A549 (cell line): ENCODE measurements around the gene MYO18B.

Experiments
- CEBPB ChIP-seq, 2 experiments: fragments of >200 bp in 1 of 2; sonication (Bioruptor Twin) in 1 of 2; formaldehyde crosslinking in 1 of 2; IDR thresholded peaks; 2 replicates each; pipeline ENCODE4 v1.6.1; 2012 to 2016
- ELK1 ChIP-seq: fragments of 150-350 bp; IDR thresholded peaks from 2 replicates; pipeline ENCODE4 v1.6.1; 2014; ENCODE audit warnings: low read depth, mild to moderate bottlenecking, low read length
- EP300 ChIP-seq, 2 experiments: fragments of >200 bp; sonication (Bioruptor Twin); formaldehyde crosslinking; IDR thresholded peaks; 2 replicates in 1 of 2; 3 replicates in 1 of 2; pipeline ENCODE4 v1.6.1; 2016 to 2017
- JUN ChIP-seq, 2 experiments: fragments of >200 bp; sonication (Bioruptor Twin); formaldehyde crosslinking; IDR thresholded peaks; 2 replicates in 1 of 2; 3 replicates in 1 of 2; pipeline ENCODE4 v1.6.1; 2016 to 2017
- JUNB ChIP-seq: fragments of >200 bp; sonication (Bioruptor Twin); formaldehyde crosslinking; IDR thresholded peaks from 2 replicates; pipeline ENCODE4 v1.6.1; 2016
- KDM1A ChIP-seq: fragments of 200-600 bp; sonication (generic); IDR thresholded peaks from 2 replicates; pipeline ENCODE4 v1.6.1; 2016; ENCODE audit warnings: low read depth, mild to moderate bottlenecking
- MYC ChIP-seq: IDR thresholded peaks from 2 replicates; pipeline ENCODE4 v1.6.1; 2012; ENCODE audit warnings: mild to moderate bottlenecking, inconsistent platforms, low read length, improper control_type of control experiment, borderline replicate concordance
- RAD21 ChIP-seq, 2 experiments: fragments of >200 bp in 1 of 2; sonication (Bioruptor Twin) in 1 of 2; formaldehyde crosslinking in 1 of 2; IDR thresholded peaks in 1 of 2; conservative IDR thresholded peaks in 1 of 2; 2 replicates in 1 of 2; 3 replicates in 1 of 2; pipeline ENCODE4 v1.6.1; 2012 to 2018; ENCODE audit warnings: inconsistent platforms in 1 of 2
- RCOR1 ChIP-seq: fragments of 150-350 bp; IDR thresholded peaks from 2 replicates; pipeline ENCODE4 v1.6.1; 2014; ENCODE audit warnings: antibody characterized with exemption, low read length, low read depth
- REST ChIP-seq: fragments of 200-600 bp; sonication (generic); IDR thresholded peaks from 2 replicates; pipeline ENCODE4 v1.6.1; 2016; ENCODE audit warnings: antibody characterized with exemption, mild to moderate bottlenecking, moderate library complexity
- TF ChIP-seq, protein P1 (sequence below): fragments of >200 bp; sonication (Bioruptor Twin); formaldehyde crosslinking; IDR thresholded peaks from 3 replicates; pipeline ENCODE4 v1.5.1; 2016

DNA sequence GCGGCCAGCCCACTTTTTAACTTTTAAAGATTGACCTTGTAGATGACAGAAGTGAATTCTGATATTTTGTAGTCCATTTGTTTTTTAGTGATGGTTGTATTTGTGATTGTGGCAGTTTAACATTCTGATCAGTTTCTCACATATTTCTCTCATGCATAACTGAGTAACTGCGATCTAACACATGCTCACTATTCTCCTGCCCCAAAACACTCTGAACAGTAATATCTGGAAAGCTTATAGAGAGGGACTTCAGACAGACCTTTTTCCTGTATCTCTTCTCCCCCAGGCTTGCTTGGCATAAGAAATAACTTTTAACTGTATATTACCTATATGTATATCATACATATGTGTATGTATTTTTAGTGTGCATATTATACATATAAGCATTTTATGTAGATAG, 37.3 kb upstream of the MYO18B start:
- TF ChIP-seq MYC, result no peak
- no peak for TF ChIP-seq EP300 (IDR thresholded peaks at IDR 0.05)
- TF ChIP-seq, protein P1, sequence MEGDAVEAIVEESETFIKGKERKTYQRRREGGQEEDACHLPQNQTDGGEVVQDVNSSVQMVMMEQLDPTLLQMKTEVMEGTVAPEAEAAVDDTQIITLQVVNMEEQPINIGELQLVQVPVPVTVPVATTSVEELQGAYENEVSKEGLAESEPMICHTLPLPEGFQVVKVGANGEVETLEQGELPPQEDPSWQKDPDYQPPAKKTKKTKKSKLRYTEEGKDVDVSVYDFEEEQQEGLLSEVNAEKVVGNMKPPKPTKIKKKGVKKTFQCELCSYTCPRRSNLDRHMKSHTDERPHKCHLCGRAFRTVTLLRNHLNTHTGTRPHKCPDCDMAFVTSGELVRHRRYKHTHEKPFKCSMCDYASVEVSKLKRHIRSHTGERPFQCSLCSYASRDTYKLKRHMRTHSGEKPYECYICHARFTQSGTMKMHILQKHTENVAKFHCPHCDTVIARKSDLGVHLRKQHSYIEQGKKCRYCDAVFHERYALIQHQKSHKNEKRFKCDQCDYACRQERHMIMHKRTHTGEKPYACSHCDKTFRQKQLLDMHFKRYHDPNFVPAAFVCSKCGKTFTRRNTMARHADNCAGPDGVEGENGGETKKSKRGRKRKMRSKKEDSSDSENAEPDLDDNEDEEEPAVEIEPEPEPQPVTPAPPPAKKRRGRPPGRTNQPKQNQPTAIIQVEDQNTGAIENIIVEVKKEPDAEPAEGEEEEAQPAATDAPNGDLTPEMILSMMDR, result no peak
- no peak for TF ChIP-seq JUNB
- no peak for TF ChIP-seq KDM1A
- TF ChIP-seq REST, result no peak
- no peak for TF ChIP-seq RAD21 (conservative IDR thresholded peaks at IDR 0.05 in 1 of 2, IDR thresholded peaks at IDR 0.05 in 1 of 2)
- no peak for TF ChIP-seq ELK1
- TF ChIP-seq JUN (IDR thresholded peaks at IDR 0.05), result no peak
- TF ChIP-seq RCOR1, result no peak
- no peak for TF ChIP-seq CEBPB (IDR thresholded peaks at IDR 0.05)
